ENCODE data around the gene GGN.

DNA sequence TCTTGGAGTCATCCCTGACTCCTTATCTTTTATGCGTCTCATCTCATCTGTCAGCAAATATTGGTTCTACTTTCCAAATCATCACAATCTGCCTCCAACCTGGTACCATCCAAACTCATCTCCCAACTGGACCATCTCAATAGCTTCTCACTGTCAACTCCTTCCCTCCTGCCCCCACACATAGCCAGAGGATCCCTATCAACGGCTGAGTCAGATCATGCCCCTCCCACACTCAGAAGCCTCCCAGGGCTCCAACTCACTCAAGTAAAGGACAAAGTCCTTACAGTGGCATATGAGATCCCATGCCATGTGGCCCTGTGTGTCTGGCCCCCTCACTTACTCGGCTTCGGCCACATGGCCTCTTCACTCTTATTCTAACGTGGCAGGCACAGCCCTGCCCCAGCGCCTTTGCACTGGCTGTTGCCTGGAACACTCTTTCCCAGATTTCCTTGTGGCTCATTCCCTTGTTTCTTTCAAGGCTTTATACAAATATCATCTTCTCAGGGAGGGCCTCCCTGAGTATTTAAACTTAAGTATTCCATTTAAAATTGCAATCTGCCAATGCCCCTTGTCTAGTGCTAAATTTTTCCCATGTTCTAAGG, 5.0 kb upstream of the GGN start:
- TF ChIP-seq, protein P1, sequence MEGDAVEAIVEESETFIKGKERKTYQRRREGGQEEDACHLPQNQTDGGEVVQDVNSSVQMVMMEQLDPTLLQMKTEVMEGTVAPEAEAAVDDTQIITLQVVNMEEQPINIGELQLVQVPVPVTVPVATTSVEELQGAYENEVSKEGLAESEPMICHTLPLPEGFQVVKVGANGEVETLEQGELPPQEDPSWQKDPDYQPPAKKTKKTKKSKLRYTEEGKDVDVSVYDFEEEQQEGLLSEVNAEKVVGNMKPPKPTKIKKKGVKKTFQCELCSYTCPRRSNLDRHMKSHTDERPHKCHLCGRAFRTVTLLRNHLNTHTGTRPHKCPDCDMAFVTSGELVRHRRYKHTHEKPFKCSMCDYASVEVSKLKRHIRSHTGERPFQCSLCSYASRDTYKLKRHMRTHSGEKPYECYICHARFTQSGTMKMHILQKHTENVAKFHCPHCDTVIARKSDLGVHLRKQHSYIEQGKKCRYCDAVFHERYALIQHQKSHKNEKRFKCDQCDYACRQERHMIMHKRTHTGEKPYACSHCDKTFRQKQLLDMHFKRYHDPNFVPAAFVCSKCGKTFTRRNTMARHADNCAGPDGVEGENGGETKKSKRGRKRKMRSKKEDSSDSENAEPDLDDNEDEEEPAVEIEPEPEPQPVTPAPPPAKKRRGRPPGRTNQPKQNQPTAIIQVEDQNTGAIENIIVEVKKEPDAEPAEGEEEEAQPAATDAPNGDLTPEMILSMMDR (IDR thresholded peaks at IDR 0.05) = no peak
- TF ChIP-seq POLR2A (IDR thresholded peaks at IDR 0.05) = no peak

Measured in thyroid gland (tissue), 4 donors.